ENCODE measurements around the gene DIP2A.
"Not testable (repeated sequence)": the region's sequence is repeated elsewhere in the genome, so short reads cannot be mapped to it uniquely, and the experiment has no call there.

DIP2A gene

DNA sequence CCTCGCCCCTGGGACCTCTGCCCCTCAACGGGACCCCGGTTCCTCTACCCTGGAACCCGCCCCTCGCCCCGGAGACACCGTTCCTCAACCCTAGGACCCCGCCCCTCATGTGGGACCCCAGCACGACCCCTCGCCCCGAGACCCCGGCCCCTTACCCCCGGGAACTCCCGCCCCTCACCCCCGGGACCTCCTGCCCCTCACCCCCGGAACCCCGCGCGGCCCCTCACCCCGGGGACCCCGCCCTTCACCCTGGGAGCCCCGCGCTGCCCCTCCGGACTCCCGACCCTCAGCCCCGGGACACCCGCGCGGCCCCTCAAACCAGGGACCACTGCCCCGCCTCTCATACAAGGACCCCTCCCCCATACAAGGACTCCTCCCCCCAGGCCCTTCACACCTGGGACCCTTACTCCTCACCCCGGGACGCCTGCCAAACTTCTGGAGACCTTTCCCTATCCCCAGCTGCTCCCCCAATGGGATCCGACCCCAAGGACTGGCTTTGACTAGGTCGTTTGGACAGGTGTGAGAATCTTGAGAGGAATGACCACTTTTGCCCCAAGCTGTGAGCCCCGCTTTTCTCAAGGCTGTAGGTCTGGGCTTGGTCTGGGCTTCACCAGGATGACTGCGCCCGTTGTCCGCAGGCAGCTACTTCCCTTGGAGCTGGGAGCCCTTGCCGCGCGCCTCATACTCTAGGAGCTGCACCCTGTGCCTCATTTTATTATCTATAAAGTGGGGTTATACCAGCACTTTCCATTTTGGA lies 843 bp downstream of the DIP2A start:
- TF ChIP-seq, protein P1, sequence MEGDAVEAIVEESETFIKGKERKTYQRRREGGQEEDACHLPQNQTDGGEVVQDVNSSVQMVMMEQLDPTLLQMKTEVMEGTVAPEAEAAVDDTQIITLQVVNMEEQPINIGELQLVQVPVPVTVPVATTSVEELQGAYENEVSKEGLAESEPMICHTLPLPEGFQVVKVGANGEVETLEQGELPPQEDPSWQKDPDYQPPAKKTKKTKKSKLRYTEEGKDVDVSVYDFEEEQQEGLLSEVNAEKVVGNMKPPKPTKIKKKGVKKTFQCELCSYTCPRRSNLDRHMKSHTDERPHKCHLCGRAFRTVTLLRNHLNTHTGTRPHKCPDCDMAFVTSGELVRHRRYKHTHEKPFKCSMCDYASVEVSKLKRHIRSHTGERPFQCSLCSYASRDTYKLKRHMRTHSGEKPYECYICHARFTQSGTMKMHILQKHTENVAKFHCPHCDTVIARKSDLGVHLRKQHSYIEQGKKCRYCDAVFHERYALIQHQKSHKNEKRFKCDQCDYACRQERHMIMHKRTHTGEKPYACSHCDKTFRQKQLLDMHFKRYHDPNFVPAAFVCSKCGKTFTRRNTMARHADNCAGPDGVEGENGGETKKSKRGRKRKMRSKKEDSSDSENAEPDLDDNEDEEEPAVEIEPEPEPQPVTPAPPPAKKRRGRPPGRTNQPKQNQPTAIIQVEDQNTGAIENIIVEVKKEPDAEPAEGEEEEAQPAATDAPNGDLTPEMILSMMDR (IDR thresholded peaks at IDR 0.05; ENCODE audit: extremely low read depth, missing control alignments): no peak
- DNase-seq (ENCODE audit: low spot score): no peak

DNA sequence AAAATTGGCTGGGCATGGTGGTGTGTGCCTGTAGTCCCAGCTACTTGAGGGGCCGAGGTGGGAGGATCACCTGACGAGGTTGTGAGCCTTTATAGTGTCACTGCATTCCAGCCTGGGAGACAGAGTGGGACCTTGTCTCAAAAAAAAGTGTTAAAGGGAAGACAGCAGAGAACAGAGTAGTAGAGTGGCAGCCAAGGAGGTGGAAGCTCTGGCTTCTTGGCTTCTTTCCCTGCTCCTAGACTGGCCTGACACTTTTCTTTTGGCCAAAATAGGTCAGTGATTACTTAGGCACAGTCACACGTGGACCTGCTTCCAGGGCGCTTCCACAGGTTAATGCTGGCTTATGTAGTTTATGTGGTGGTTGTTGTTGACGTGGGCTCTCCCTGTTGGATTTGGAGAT lies 3.2 kb downstream of the DIP2A start:
- no peak for DNase-seq (ENCODE audit: low spot score)
- TF ChIP-seq, protein P1 (IDR thresholded peaks at IDR 0.05; ENCODE audit: extremely low read depth, missing control alignments): no peak

DNA sequence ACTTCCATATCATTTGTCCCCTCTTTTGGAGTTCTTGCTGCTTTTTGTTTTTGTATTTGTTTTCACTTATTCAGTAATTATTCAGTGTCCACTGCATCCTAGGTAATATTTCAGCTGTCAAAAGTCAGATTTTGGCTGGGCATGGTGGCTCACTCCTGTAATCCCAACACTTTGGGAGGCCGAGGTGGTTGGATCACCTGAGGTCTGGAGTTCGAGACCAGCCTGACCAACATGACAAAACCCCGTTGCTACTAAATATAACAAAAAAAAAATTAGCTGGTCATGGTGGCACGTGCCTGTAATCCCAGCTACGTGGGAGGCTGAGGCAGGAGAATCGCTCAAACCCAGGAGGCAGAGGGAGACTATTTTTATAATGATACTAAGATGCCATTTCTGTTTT lies 6.5 kb downstream of the DIP2A start:
- DNase-seq (ENCODE audit: low spot score): not testable (repeated sequence)

DNA sequence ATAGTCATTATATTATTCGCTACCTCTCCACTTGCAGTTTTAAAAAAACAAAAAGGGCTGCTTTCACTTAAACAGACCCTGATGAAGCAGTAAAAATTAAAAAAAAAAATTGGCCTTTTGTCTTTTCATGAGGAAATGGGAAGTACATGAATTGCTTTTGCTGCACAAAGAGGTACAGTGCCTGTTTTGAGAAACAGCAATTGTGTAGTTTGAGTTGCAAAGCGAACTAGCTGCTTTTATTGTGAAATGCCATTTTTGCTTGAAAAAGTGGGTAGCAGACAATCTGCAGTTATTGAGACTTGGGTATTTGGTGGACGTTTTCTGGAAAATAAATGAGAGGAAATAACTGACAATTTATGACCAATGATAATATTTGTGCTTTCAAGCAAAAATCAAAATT lies 7.0 kb downstream of the DIP2A start:
- TF ChIP-seq, protein P1 (IDR thresholded peaks at IDR 0.05; ENCODE audit: extremely low read depth, missing control alignments): no peak
- DNase-seq (ENCODE audit: low spot score): no peak

DNA sequence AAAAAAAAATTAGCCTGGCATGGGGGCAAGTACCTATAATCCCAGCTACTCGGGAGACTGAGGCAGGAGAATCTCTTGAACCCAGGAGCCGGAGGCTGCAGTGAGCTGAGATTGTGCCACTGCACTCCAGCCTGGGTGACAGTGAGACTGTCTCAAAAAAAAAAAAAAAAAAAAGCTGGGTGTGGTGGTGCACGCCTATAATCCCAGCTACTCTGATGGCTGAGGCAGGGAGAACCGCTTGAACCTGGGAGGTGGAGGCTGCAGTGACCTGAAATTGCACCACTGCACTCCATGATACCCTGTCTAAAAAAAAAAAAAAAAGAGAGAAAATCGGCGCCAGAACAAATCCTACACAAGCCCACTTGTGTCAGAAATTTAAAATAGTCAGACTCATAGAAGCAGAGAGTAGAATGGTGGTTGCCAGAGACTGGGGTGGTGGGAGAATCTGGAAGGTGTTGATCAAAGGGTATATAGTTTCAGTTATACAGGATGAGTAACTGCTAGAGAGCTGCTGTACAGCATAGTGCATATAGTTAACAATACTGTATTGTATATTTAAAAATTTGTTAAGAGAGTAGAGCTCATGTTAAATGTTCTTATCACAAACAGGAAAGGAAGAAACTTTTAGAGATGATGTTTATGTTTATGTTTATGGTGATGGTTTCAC lies 9.6 kb downstream of the DIP2A start:
- TF ChIP-seq, protein P1 (IDR thresholded peaks at IDR 0.05; ENCODE audit: extremely low read depth, missing control alignments): no peak
- DNase-seq (ENCODE audit: low spot score): no peak

DNA sequence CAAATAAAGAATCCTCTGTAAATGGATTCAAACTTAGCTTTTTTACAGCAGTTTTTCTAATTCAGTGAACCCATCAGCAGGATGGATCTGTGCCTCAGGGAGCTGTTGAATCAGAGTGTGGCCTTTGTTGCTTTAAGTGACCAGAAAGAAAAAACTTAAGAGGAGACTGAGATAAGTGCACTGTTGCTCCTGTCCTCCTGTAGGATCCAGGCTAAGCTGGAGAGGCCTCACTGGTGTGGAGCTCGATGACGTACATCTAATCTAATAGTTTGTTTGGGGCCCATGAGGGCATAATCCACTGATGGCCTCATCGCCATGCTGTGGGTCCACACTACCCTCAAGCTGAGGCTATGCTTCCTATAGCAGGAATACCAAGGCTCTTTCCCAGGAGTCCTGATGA lies 10.6 kb downstream of the DIP2A start:
- TF ChIP-seq, protein P1 (IDR thresholded peaks at IDR 0.05; ENCODE audit: extremely low read depth, missing control alignments): no peak
- no peak for DNase-seq (ENCODE audit: low spot score)

DNA sequence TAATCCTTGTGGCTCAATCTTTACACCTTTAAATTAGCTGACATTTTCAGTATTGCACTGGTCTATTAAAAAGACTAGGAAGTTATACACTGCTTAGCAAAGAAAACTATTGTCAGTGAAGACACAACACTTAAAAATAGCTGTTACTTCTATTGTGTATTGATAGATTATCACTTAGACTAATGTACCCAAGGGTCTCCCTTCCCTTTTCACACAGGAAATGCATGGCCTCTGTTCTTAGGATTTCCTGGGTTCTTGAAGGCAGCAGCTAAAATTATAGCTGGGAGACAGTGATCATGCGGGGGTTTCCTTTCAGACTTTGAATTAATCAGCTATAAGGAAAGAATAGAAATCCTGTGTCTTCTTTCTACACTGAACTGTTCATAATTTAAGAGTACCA lies 12.8 kb downstream of the DIP2A start:
- TF ChIP-seq, protein P1 (IDR thresholded peaks at IDR 0.05; ENCODE audit: extremely low read depth, missing control alignments): no peak
- no peak for DNase-seq (ENCODE audit: low spot score)

DNA sequence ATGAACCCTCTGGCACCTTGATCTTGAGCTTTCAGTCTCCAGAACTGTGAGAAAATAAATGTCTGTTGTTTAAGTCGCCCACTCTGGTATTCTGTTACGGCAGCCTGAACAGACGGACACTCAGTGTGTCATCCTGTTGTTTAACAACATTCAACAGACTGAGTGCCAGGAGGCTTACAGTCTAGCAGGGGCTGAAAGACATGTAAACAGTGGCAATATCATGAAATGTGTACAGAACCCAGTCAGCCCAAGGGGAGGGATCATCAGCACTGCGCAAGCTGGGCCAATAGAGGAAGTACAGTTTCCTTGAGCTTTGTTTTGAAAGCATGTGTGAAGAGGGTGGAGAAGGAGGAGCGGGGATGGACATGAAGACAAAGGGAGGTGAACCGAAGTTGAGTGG lies 13.6 kb downstream of the DIP2A start:
- TF ChIP-seq, protein P1 (IDR thresholded peaks at IDR 0.05; ENCODE audit: extremely low read depth, missing control alignments): no peak
- no peak for DNase-seq (ENCODE audit: low spot score)

All from GM20000 (cell line).